K562 (cell line): ENCODE data around the gene ATP5PD. TPM values are rescaled to one million over a fixed set of nuclear protein-coding genes. Genes with fewer than 3 reads are reported as not detected.

ENCODE experiments used
- EGR1 ChIP-seq: fragments of 450-650 bp; conservative IDR thresholded peaks from 2 replicates; pipeline ENCODE4 v1.6.1; 2017; ENCODE audit warnings: mild to moderate bottlenecking
- ZBTB17 ChIP-seq: fragments of 450-650 bp; formaldehyde crosslinking; IDR thresholded peaks from 2 replicates; pipeline ENCODE4 v1.4.0; 2020; ENCODE audit warnings: mild to moderate bottlenecking
- ZNF232 ChIP-seq: sonication (generic); formaldehyde crosslinking; IDR thresholded peaks from 2 replicates; pipeline ENCODE4 v1.8.0; 2022; ENCODE audit warnings: mild to moderate bottlenecking, missing genetic modification reagents
- polyA plus RNA-seq, 8 experiments: library from polyadenylated mRNA; depleted of rRNA in 4 of 8; stranded (reverse) in 5 of 8; unstranded in 3 of 8; fragments of >200 nt; fragmentation: Nextera tagmentation in 2 of 8; fragmentation: Illumina TruSeq in 1 of 8; extraction: Ambion mirVana in 2 of 8; extraction: Trizol in 1 of 8; gene quantifications; 2 replicates each; pipeline versions ENCODE4 v1.2.1 to v1.2.3, GENCODE V29; 2011 to 2014; ENCODE audit warnings: inconsistent platforms in 1 of 8, missing spikeins in 1 of 8
- total RNA-seq, 7 experiments: library from RNA; depleted of rRNA in 6 of 7; stranded (reverse); fragments of >200 nt in 6 of 7; fragmentation: Illumina TruSeq in 2 of 7; extraction: Trizol in 2 of 7; gene quantifications; 2 replicates each; pipeline versions ENCODE4 v1.2.1 to v1.2.3, GENCODE V29; 2011 to 2021; ENCODE audit warnings: low replicate concordance in 1 of 7
- TF ChIP-seq, protein P1 (sequence below), 2 experiments: fragments of 450-650 bp; formaldehyde crosslinking in 1 of 2; IDR thresholded peaks; 2 replicates each; pipeline versions ENCODE4 v1.4.0 to v1.6.1; 2014 to 2020; ENCODE audit warnings: mild to moderate bottlenecking in 2 of 2, borderline replicate concordance in 1 of 2, low read depth in 1 of 2
- TF ChIP-seq, protein P2 (sequence below): IDR thresholded peaks from 2 replicates; pipeline ENCODE4 v1.6.1; 2014; ENCODE audit warnings: antibody characterized with exemption
- TF ChIP-seq, protein P3 (sequence below), 2 experiments: fragments of 200-800 bp in 1 of 2; sonication (Bioruptor generic) in 1 of 2; sonication (generic) in 1 of 2; formaldehyde crosslinking in 1 of 2; IDR thresholded peaks in 1 of 2; conservative IDR thresholded peaks in 1 of 2; 2 replicates each; pipeline versions ENCODE4 v1.5.0 to v1.6.1; 2016 to 2020; ENCODE audit warnings: missing compliant biosample characterization in 1 of 2, missing genetic modification characterization in 1 of 2, missing genetic modification reagents in 1 of 2
- TF ChIP-seq, protein P4 (sequence below): sonication (generic); formaldehyde crosslinking; IDR thresholded peaks from 2 replicates; pipeline ENCODE4 v1.8.0; 2022; ENCODE audit warnings: missing genetic modification reagents, mild to moderate bottlenecking, moderate library complexity, borderline replicate concordance
- TF ChIP-seq, protein P5 (sequence below): fragments of 450-650 bp; IDR thresholded peaks from 2 replicates; pipeline ENCODE4 v1.6.1; 2014; ENCODE audit warnings: low read depth, mild to moderate bottlenecking, moderate library complexity, borderline replicate concordance
- TF ChIP-seq, protein P6 (sequence below): fragments of 450-650 bp; formaldehyde crosslinking; IDR thresholded peaks from 2 replicates; pipeline ENCODE4 v1.4.0; 2022; ENCODE audit warnings: mild to moderate bottlenecking, moderate library complexity

The ATP5PD gene
- total and polyA plus RNA-seq, 9 of the 15 experiments (the other 6 are each of a cell fraction or from before 2014, with no cell fraction given): 271 to 828 (median 432) TPM

DNA sequence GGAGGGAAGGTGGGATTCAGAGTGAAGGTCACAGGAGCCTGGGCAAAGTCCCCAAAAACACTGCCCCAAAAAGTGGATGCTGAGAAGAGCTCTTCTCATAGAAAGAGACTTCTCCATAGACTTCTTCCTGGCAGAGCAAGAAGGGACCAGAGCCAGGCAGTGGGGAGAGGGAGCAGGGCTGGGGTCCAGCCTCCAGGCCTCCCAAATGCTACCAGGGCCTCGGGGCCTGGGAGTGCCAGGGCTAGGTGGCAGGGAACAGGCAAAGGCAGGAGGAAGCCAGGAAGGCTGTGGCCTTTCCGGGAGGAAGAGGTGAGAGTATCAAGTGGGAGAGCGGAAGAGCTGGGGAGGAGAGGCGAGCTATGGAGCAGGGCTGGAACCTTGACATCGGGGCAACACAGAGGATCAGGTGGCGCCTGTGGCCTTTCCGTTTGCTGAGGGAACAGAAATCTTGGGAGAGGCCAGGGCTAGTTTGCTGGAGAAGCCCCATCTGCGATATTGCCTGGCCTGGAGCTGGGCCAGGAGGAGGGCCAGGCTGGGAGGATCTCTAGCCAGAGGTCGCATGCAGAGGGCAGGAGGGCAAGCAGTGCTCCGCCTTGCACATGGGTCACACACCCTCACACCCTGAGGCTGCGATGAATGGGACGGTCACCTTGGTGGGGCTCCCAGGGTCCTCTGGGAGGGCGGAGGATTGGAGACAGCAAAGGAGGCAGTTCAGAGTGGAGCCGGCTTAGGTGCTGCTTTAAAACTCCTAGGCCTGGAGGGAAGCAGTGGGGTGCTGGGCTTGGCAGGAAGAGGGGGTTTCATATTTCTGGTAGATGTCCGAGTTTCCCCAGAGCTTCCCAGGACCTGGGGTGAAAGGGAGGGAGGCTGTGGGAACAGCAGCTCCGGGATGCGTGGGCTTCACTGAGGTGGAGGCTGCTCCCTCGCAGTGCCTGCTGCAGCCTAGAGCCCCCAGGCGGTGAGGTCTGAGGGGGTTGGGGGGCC is 44.4 kb upstream of the ATP5PD start (continued):
- TF ChIP-seq, protein P1, sequence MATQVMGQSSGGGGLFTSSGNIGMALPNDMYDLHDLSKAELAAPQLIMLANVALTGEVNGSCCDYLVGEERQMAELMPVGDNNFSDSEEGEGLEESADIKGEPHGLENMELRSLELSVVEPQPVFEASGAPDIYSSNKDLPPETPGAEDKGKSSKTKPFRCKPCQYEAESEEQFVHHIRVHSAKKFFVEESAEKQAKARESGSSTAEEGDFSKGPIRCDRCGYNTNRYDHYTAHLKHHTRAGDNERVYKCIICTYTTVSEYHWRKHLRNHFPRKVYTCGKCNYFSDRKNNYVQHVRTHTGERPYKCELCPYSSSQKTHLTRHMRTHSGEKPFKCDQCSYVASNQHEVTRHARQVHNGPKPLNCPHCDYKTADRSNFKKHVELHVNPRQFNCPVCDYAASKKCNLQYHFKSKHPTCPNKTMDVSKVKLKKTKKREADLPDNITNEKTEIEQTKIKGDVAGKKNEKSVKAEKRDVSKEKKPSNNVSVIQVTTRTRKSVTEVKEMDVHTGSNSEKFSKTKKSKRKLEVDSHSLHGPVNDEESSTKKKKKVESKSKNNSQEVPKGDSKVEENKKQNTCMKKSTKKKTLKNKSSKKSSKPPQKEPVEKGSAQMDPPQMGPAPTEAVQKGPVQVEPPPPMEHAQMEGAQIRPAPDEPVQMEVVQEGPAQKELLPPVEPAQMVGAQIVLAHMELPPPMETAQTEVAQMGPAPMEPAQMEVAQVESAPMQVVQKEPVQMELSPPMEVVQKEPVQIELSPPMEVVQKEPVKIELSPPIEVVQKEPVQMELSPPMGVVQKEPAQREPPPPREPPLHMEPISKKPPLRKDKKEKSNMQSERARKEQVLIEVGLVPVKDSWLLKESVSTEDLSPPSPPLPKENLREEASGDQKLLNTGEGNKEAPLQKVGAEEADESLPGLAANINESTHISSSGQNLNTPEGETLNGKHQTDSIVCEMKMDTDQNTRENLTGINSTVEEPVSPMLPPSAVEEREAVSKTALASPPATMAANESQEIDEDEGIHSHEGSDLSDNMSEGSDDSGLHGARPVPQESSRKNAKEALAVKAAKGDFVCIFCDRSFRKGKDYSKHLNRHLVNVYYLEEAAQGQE (IDR thresholded peaks at IDR 0.05; ENCODE audit: borderline replicate concordance): no peak
- TF ChIP-seq, protein P1 (CRISPR knock-in tag; IDR thresholded peaks at IDR 0.05; ENCODE audit: low read depth): 0 out of 2 replicates have a peak, but pooled peaks have one; percentile 24
- TF ChIP-seq, protein P2, sequence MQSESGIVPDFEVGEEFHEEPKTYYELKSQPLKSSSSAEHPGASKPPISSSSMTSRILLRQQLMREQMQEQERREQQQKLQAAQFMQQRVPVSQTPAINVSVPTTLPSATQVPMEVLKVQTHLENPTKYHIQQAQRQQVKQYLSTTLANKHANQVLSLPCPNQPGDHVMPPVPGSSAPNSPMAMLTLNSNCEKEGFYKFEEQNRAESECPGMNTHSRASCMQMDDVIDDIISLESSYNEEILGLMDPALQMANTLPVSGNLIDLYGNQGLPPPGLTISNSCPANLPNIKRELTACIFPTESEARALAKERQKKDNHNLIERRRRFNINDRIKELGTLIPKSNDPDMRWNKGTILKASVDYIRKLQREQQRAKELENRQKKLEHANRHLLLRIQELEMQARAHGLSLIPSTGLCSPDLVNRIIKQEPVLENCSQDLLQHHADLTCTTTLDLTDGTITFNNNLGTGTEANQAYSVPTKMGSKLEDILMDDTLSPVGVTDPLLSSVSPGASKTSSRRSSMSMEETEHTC: no peak
- TF ChIP-seq, protein P3, sequence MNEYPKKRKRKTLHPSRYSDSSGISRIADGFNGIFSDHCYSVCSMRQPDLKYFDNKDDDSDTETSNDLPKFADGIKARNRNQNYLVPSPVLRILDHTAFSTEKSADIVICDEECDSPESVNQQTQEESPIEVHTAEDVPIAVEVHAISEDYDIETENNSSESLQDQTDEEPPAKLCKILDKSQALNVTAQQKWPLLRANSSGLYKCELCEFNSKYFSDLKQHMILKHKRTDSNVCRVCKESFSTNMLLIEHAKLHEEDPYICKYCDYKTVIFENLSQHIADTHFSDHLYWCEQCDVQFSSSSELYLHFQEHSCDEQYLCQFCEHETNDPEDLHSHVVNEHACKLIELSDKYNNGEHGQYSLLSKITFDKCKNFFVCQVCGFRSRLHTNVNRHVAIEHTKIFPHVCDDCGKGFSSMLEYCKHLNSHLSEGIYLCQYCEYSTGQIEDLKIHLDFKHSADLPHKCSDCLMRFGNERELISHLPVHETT (CRISPR knock-in tag; conservative IDR thresholded peaks at IDR 0.05 in 1 of 2, IDR thresholded peaks at IDR 0.05 in 1 of 2): no peak
- TF ChIP-seq EGR1 (peak; percentile 39; the same call in 1 of the 2 replicates), ZBTB17 (CRISPR knock-in tag) (no peak), ZNF232 (CRISPR knock-in tag) (no peak)
- TF ChIP-seq, protein P4, sequence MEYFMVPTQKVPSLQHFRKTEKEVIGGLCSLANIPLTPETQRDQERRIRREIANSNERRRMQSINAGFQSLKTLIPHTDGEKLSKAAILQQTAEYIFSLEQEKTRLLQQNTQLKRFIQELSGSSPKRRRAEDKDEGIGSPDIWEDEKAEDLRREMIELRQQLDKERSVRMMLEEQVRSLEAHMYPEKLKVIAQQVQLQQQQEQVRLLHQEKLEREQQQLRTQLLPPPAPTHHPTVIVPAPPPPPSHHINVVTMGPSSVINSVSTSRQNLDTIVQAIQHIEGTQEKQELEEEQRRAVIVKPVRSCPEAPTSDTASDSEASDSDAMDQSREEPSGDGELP (CRISPR knock-in tag): peak; percentile 50; the same call in 1 of the 2 replicates
- TF ChIP-seq, protein P5, sequence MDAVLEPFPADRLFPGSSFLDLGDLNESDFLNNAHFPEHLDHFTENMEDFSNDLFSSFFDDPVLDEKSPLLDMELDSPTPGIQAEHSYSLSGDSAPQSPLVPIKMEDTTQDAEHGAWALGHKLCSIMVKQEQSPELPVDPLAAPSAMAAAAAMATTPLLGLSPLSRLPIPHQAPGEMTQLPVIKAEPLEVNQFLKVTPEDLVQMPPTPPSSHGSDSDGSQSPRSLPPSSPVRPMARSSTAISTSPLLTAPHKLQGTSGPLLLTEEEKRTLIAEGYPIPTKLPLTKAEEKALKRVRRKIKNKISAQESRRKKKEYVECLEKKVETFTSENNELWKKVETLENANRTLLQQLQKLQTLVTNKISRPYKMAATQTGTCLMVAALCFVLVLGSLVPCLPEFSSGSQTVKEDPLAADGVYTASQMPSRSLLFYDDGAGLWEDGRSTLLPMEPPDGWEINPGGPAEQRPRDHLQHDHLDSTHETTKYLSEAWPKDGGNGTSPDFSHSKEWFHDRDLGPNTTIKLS: no peak
- TF ChIP-seq, protein P6, sequence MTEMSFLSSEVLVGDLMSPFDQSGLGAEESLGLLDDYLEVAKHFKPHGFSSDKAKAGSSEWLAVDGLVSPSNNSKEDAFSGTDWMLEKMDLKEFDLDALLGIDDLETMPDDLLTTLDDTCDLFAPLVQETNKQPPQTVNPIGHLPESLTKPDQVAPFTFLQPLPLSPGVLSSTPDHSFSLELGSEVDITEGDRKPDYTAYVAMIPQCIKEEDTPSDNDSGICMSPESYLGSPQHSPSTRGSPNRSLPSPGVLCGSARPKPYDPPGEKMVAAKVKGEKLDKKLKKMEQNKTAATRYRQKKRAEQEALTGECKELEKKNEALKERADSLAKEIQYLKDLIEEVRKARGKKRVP (CRISPR knock-in tag): no peak
